GM19467 (cell line): ENCODE results near the gene OXCT1.
"Not testable (repeated sequence)": the region's sequence is repeated elsewhere in the genome, so short reads cannot be mapped to it uniquely, and the experiment has no call there.

Experiments
- ATAC-seq: cut with Tn5 transposase; IDR thresholded peaks from one replicate; pipeline ENCODE4 v1.9.1; 2021; ENCODE audit warnings: mild to moderate bottlenecking, moderate library complexity; ENCODE audit not compliant: unreplicated experiment

The OXCT1 gene

GRCh38 chr5:41728281-41728680 lies 141.9 kb downstream of the OXCT1 start:
- no peak for ATAC-seq

- ATAC-seq, result no peak
These were observed 147.8 kb downstream of the OXCT1 start for GRCh38 chr5:41722359-41722950.

- no peak for ATAC-seq
These were observed 148.7 kb downstream of the OXCT1 start for GRCh38 chr5:41721516-41721915.

GRCh38 chr5:41716382-41716781 lies 153.8 kb downstream of the OXCT1 start:
- no peak for ATAC-seq

DNA sequence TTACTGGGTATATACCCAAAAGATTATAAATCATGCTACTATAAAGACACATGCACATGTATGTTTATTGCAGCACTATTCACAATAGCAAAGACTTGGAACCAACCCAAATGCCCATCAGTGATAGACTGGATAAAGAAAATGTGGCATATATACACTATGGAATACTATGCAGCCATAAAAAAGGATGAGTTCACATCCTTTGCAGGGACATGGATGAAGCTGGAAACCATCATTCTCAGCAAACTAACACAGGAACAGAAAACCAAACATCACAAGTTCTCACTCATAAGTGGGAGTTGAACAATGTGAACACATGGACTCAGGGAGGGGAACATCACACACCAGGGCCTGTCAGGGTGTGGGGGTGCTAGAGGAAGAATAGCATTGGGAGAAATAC lies 155.8 kb downstream of the OXCT1 start:
- ATAC-seq, result not testable (repeated sequence)

- no peak for ATAC-seq
These were observed 161.7 kb downstream of the OXCT1 start for GRCh38 chr5:41708604-41708940.

DNA sequence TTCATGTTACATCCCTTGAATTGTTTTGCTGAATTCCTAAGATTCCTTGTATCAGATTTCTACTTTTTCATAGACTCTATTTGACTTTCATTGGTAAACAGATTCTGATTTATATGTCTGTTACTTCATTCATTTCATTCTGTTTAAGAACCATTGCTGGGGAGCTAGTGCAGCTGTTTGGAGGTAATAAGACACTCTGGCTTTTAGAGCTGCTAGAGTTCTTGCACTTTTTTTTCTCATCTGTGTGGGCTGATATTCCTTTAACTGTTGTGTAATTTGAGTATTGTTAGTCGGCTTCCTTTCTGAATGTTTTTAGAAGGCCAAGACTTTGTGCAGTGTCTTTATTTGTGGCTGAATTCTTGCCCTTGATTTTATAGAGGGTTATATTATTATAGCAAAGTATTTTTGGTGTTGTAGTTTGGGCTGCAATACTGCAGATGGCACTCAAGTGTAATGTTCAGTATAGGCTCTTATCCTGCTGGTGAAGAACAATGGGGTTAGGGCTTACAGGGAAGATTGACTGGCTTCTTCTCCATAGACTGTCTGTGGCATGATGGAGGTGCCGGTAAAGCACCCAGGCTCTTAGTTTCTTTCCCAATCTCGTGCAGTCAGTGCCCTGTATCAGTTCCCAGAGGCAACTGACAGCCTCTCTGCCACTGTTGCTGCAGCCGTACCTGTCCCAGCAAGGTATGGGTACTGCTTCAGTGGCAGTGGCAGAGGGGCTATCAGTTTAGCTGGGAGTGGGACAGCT lies 162.2 kb downstream of the OXCT1 start:
- ATAC-seq, result peak; percentile 91

- ATAC-seq, result peak; percentile 76
These were observed 174.2 kb downstream of the OXCT1 start for GRCh38 chr5:41695920-41696582.

GRCh38 chr5:41686767-41687166 lies 183.5 kb downstream of the OXCT1 start:
- ATAC-seq, result no peak

GRCh38 chr5:41686191-41686590 lies 184.0 kb downstream of the OXCT1 start:
- ATAC-seq, result no peak

DNA sequence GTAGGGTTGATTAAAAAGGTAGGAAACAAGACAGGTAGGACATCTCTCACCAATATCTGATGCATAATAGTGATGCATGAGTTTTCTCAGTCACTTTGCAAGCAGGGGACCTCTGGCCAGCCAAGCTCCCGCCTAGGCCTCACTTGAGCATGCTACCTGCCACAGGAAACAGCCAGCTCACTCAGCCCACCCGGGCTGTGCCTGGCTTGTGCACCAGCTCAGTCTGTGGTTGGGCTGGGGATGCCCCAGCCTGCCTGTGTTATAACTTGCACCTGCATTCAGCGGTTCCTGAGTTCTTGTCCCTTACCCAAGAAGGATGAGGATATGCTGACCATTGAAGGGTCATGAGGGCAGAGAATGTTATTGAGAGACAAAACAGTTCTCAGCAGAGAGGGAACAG lies 187.0 kb downstream of the OXCT1 start:
- peak; percentile 62 for ATAC-seq

- ATAC-seq, result no peak
These were observed 187.6 kb downstream of the OXCT1 start for GRCh38 chr5:41682641-41683040.

DNA sequence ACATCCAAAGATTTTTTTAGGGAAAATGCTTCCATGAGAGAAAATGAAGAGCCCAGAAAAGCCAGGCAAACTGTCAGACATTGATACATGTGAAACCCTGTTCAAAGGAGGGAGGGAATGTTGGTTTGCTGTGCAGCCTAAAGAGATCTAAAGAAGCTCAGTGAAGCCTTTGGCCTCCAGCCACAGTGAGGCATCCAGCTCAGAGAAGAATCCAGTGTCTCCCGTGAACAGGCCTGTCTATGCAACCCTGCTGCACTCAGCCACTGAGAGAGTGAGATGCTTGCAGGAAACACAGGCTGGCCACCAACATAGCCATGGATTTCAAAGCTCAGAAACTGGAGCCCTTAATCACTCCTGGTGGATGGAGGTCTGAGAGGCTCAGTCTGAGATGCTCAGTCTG lies 188.4 kb downstream of the OXCT1 start:
- ATAC-seq, result no peak
